Endothelial cell of umbilical vein (primary cell): ENCODE data around the gene MCF2L.

Experiments used
- EZH2 ChIP-seq: IDR thresholded peaks from 2 replicates; pipeline ENCODE4 v1.6.1; 2012; ENCODE audit warnings: borderline replicate concordance, low read depth, mild to moderate bottlenecking, moderate library complexity, low read length, inconsistent platforms; ENCODE audit not compliant: severe bottlenecking
- GATA2 ChIP-seq: IDR thresholded peaks from 2 replicates; pipeline ENCODE4 v1.7.0; 2011; ENCODE audit warnings: low read depth, mild to moderate bottlenecking, moderate library complexity, mixed read lengths, low read length; ENCODE audit not compliant: insufficient read length, insufficient read depth
- POLR2A ChIP-seq: IDR thresholded peaks from 2 replicates; pipeline ENCODE4 v1.6.1; 2012; ENCODE audit warnings: low read depth, mild to moderate bottlenecking, control low read depth, low read length
- POLR2AphosphoS5 ChIP-seq: IDR thresholded peaks from 2 replicates; pipeline ENCODE4 v1.6.1; 2012; ENCODE audit warnings: low read depth, mild to moderate bottlenecking, control low read depth, low read length, moderate library complexity; ENCODE audit not compliant: insufficient read depth
- TF ChIP-seq, protein P1 (sequence below), 2 donors: IDR thresholded peaks; 1 replicate in 1 of 2; 2 replicates in 1 of 2; pipeline ENCODE4 v1.5.1; 2011; ENCODE audit warnings: low read length in 2 of 2, mild to moderate bottlenecking in 2 of 2, moderate library complexity in 2 of 2, control low read depth in 1 of 2, inconsistent platforms in 1 of 2, low read depth in 1 of 2; ENCODE audit not compliant: insufficient read depth in 1 of 2; ENCODE audit errors: extremely low read depth in 1 of 2

DNA sequence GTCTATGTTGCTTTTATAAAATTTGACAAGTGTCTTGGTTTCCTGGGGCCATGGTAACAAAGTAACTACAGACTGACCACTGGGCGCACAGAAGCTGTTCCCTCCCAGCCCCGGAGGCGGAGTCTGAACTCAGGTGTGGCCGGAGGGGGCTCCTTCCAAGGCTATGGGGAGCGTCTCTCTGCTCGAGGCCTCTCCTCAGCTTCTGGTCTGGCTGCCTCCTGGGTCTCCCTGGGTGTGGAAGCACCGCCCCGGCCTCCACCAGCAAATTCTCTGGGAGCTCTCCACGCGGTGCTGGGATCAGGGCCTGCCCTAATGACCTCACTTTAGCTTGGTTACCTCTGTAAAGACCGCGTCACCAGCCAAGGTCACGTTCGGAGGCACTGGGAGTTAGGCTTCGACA is 90.9 kb downstream of the MCF2L start:
- TF ChIP-seq, protein P1, sequence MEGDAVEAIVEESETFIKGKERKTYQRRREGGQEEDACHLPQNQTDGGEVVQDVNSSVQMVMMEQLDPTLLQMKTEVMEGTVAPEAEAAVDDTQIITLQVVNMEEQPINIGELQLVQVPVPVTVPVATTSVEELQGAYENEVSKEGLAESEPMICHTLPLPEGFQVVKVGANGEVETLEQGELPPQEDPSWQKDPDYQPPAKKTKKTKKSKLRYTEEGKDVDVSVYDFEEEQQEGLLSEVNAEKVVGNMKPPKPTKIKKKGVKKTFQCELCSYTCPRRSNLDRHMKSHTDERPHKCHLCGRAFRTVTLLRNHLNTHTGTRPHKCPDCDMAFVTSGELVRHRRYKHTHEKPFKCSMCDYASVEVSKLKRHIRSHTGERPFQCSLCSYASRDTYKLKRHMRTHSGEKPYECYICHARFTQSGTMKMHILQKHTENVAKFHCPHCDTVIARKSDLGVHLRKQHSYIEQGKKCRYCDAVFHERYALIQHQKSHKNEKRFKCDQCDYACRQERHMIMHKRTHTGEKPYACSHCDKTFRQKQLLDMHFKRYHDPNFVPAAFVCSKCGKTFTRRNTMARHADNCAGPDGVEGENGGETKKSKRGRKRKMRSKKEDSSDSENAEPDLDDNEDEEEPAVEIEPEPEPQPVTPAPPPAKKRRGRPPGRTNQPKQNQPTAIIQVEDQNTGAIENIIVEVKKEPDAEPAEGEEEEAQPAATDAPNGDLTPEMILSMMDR (IDR thresholded peaks at IDR 0.05; ENCODE audit: extremely low read depth in 1 of 2, insufficient read depth in 1 of 2, low read depth in 1 of 2, low read length in 2 of 2), result no peak
- TF ChIP-seq EZH2 (no peak), GATA2 (no peak), POLR2A (no peak), POLR2AphosphoS5 (no peak)
